HK-2 (cell line): ENCODE data around the gene ZBTB21.
"Not testable (repeated sequence)": the region's sequence is repeated elsewhere in the genome, so short reads cannot be mapped to it uniquely, and the experiment has no call there.

Experiments
- DNase-seq: peaks from one replicate; pipeline ENCODE4 v3.0.0-alpha.2; 2018; ENCODE audit not compliant: unreplicated experiment

ZBTB21 gene

GRCh38 chr21:42019101-42019605, 9.0 kb upstream of the ZBTB21 start:
- no peak for DNase-seq

GRCh38 chr21:42017022-42017421, 6.9 kb upstream of the ZBTB21 start:
- no peak for DNase-seq

- no peak for DNase-seq
These were observed 6.3 kb upstream of the ZBTB21 start for GRCh38 chr21:42016364-42016985.

GRCh38 chr21:42013931-42014330, 3.8 kb upstream of the ZBTB21 start:
- DNase-seq: no peak

- DNase-seq: no peak
These were observed 3.2 kb upstream of the ZBTB21 start for GRCh38 chr21:42013376-42013775.

- no peak for DNase-seq
These were observed 2.7 kb upstream of the ZBTB21 start for GRCh38 chr21:42012763-42013329.

- no peak for DNase-seq
These were observed 2.2 kb upstream of the ZBTB21 start for GRCh38 chr21:42012344-42012743.

- peak; percentile 36 for DNase-seq
These were observed 641 bp upstream of the ZBTB21 start for GRCh38 chr21:42010507-42011495.

- peak; percentile 49 for DNase-seq
These were observed 936 bp downstream of the ZBTB21 start for GRCh38 chr21:42009018-42009830.

GRCh38 chr21:42007356-42007940, 2.7 kb downstream of the ZBTB21 start:
- DNase-seq: no peak

GRCh38 chr21:42006765-42007164, 3.4 kb downstream of the ZBTB21 start:
- DNase-seq: no peak

GRCh38 chr21:42004406-42005199, 5.6 kb downstream of the ZBTB21 start:
- no peak for DNase-seq

- peak; percentile 22 for DNase-seq
These were observed 7.1 kb downstream of the ZBTB21 start for GRCh38 chr21:42003051-42003461.

GRCh38 chr21:42002421-42002958, 7.7 kb downstream of the ZBTB21 start:
- DNase-seq: peak; percentile 51

- DNase-seq: no peak
These were observed 8.4 kb downstream of the ZBTB21 start for GRCh38 chr21:42001781-42002180.

GRCh38 chr21:42000908-42001307, 9.3 kb downstream of the ZBTB21 start:
- no peak for DNase-seq

GRCh38 chr21:41997657-41998056, 12.5 kb downstream of the ZBTB21 start:
- DNase-seq: no peak

- no peak for DNase-seq
These were observed 14.6 kb downstream of the ZBTB21 start for GRCh38 chr21:41995577-41995976.

GRCh38 chr21:41994613-41995012, 15.5 kb downstream of the ZBTB21 start:
- DNase-seq: not testable (repeated sequence)

- DNase-seq: no peak
These were observed 16.4 kb downstream of the ZBTB21 start for GRCh38 chr21:41993744-41994143.
